C4-2B (cell line): ENCODE measurements around the gene TRERF1.
"Not testable (repeated sequence)": the region's sequence is repeated elsewhere in the genome, so short reads cannot be mapped to it uniquely, and the experiment has no call there.

ENCODE experiments used
- CTCF ChIP-seq: fragments of 450-650 bp; conservative IDR thresholded peaks from 2 replicates; pipeline ENCODE4 v1.5.1; 2017; ENCODE audit warnings: mild to moderate bottlenecking
- ZFX ChIP-seq: fragments of 450-650 bp; IDR thresholded peaks from 2 replicates; pipeline ENCODE4 v1.6.1; 2017

DNA sequence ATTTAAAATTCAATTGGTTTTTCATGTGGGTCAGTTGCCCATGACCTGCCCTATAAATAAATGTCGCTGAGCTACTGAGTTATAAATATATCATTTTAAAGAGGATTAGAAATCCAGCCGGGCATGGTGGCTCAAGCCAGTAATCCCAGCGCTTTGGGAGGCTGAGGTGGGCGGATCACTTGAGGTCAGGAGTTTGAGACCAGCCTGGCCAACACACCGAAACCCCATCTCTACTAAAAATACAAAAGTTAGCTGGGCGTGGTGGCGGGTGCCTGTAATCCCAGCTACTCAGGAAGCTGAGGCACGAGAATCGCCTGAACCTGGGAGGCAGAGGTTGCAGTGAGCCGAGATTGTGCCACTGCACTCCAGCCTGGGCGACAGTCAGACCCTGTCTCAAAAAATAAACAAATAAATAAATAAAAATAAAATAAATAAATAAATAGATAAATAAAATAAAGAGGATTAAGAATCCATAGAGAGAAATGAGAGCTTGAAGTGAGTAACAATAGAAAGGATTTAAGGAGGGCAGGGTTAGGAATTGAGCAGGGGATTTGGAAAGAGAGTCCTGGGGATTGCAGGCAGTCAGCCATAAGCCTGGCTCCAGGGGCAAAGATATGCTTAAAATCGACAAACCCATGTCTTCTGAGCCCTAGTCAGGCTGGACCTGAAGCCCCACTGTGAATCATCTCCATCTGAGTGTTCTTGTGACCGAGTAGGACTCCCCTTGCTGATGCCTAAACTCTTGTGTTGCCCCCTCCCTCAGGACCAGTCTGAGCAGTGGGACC lies 249.4 kb downstream of the TRERF1 start:
- not testable (repeated sequence) for TF ChIP-seq CTCF, ZFX
